Raji (cell line): Measurements from ENCODE around the gene CCM2.
A peak's percentile ranks its signal among the peaks of the same experiment; 100 is the strongest.

Experiments used
- POLR2A ChIP-seq: IDR thresholded peaks from 2 replicates; pipeline ENCODE4 v1.6.1; 2011; ENCODE audit warnings: low read depth, low read length, control low read depth; ENCODE audit not compliant: insufficient read depth

CCM2 gene

DNA sequence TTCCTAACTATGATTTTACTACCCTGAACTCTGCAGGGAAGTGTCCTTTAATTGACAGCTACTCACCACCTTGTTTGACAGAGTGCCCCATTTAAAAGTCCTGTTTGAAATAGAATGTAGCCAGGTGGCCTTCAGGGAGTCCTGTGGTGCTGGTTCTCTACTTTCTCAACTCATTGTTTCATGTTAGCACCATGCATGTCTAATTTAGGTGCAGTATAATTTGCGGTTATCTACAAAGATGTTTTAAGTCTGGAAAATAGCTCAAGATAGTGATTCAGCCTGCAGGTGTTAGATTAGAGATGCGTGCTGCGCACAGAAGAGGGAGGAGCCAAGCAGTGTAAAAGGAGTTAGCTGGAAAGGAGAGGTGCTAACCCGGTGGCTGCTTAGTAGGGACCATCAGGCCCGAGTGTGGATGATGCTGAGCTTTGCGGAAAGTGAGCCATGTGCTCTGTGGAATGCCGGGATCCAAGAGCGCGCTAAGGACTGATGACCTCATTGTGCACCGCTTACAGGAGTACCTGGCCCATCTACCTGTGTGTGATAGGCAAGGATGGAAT is 1.2 kb downstream of the CCM2 start:
- peak; percentile 63 for TF ChIP-seq POLR2A

DNA sequence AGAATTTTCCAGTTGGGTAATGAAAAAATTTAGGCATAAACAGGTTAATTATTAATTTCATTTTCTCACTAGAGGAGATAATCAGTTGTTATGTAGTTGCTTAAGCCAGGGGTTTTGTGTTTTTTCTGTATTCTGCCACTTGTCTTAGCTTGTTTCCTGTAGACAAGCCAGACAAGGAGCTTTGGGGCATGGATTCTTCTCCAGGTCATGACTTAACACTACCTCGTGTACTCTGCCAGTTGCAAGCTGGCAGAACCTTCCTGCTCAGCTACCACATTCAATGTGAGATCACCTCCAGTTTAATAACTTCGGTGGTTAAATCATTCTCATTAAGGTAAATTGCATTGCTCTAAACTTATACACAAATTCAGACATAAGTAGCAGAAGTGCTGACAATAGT is 1.8 kb downstream of the CCM2 start:
- no peak for TF ChIP-seq POLR2A

DNA sequence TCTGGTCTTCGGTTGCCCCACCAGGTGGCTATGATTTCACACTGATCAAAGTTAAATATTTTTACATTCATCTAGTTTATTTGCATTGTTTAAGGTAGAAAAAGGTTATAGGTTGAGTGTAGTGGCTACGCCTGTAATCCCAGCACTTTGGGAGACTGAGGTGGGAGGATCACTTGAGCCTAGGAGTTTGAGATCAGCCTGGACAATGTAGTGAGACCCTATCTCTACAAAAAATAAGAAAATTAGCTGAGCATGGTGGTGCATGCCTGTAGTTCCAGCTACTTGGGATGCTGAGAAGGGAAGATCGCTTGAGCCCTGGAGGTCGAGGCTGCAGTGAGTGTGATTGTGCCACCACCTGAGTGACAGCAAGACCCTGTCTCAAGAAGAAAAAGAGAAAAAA is 3.8 kb downstream of the CCM2 start:
- TF ChIP-seq POLR2A: no peak

DNA sequence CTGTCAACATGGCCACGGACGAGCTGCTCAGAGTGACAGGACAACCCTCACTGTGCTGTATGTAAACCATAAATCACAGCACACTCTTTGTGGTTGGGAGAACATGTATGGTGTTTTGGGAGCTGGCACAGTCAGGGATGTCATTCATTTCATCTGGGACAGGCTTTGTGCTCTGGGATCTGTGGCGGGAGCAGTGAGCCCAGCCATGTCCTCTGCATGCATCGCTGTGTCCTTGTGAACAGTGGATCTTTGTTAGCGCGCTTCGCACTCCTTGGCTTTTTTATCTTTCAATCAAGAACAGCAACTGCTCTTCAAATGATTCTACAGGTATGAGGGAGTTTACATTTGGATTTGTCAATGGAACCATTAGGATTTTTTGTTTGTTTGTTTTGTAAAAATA is 7.1 kb downstream of the CCM2 start:
- TF ChIP-seq POLR2A: no peak

DNA sequence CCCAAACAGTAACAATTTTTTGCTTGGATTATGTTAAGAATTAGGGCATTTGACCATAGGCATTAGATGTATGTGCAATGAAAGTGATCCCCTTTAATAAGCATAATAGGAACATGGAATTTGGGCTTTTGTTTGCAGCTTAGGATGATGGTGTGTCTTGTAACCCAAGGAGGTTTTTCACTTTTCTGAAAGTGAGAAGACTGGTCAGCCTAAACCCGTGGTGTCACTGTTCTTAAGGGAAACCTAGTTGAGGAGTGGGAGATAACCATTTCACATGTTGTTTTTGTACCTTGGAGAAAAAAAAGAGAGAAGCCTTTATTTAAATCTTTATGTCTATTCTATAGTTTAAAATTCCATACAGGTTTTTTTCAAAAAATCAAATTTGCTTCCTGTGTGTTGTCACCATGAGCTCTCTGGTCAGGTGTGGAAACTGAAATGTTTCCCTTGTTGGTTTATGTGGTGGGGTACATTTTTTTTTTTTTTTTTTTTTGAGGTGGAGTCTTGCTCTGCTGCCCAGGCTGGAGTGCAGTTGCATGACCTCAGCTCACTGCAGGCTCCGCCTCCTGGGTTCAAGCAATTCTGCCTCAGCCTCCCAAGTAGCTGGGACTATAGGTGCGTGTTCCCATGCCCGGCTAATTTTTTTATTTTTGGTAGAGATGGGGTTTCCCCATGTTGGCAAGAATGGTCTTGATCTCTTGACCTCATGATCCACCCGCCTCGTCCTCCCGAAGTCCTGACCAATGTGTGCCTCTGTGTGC is 7.7 kb downstream of the CCM2 start:
- no peak for TF ChIP-seq POLR2A

DNA sequence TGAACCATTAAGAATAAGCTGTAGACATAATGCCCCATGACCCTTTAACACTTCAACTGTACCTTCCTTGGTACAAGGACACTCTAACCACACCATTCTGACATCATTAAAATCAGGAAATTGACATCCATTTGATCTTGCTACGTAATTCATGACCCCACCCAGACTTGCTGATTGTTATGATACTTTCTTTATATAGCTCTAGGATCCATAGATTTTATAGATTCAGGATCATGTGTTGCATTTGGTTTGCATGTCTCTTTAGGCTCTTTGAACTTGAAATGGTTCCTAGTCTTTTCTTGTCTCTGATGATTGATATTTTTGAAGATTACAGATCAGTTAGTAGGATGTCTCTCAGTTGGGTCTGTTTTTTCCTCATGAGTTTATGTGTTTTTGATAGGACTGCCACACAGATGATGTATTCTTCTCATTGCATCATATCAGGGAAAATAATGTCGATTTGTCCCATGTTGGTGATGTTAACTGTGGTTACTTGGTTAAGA is 13.5 kb downstream of the CCM2 start:
- no peak for TF ChIP-seq POLR2A

DNA sequence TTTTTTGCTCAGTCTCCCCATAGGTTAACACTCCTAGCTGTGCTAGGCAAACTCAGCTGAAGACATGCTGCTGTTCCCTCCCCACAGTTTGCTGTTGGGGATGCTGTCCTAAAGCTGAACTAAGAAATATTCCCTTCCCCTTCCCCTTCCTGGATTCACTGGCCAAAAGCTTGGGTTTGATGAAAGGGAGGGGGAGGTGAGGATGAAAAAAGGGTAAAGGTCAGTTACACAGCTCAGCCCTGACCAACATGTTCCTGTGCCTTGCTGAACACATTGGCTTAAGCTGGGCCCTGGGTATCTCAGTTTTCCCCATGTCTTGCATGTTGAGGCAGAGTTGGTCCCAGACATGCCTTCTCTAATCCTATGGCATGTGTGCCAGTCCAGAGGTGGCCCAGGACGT is 15.3 kb downstream of the CCM2 start:
- no peak for TF ChIP-seq POLR2A

DNA sequence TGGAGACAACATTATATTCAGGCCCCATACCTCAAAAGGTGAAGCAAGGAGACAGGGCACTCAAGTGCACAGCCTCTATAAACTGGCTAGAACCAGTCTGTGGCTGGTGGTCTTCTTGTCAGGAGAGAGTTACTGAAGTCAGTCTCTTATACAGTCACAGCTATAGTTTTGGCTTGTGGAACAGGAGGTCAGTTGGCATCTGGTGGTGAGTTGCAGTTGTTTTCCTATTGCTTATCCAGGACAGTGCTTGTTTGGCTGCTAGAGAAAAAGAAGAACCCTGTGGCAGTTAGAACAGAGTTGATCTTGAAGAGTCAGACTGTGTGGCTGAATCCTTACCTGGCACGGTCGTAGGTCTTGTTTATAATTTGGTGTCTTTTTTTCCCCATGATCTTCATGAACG is 17.3 kb downstream of the CCM2 start:
- no peak for TF ChIP-seq POLR2A

DNA sequence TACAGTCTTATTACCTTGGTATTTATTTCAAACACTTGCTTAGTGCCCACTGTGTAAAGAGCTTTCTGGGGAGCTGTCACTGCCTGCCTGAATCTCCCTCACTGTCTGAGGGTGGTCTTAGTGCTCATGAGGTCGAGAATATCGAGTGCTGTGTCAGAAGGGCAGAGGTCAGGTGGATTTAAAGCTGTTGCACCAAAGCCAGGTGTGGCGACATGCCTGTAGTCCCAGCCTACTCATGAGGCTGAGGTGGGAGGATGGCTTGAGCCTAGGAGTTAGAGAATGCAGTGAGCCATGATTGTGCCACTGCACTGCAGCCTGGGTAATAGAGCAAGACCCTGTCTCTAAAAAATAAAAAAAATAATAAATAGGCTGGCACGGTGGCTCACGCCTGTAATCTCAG is 20.9 kb downstream of the CCM2 start:
- TF ChIP-seq POLR2A: no peak

DNA sequence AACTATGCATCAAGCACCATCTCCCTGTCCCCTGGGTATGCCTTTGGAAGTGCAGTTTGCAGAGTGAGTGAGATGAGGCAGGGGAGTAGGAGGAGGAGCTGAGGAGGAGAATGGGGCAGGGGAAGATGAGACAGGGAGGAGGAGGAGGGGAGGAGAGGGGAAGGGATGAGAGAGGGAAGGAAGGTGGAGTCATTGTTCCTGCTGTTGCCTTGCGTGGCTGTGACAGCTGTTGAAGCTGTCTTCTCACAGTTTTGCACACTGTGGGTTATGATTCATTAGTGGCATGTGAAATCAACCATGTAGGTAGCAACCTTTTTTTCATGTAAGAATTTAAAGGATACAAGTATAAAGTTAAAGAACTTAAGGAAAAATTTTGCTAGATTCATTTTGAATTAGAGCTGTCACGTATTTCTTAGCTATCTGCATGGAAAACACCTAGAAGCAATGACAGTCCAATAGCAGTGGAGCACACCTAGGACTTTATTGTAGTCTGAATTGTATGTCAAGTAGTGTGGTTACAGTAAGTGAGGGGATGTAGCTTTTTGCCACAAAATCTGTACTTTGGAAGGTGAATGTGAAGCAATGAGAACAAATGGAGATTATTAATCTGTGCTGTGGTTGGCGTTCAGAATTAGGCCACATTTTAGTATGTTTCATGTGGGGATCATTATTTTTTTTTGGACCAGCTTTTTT is 21.7 kb downstream of the CCM2 start:
- TF ChIP-seq POLR2A: no peak

DNA sequence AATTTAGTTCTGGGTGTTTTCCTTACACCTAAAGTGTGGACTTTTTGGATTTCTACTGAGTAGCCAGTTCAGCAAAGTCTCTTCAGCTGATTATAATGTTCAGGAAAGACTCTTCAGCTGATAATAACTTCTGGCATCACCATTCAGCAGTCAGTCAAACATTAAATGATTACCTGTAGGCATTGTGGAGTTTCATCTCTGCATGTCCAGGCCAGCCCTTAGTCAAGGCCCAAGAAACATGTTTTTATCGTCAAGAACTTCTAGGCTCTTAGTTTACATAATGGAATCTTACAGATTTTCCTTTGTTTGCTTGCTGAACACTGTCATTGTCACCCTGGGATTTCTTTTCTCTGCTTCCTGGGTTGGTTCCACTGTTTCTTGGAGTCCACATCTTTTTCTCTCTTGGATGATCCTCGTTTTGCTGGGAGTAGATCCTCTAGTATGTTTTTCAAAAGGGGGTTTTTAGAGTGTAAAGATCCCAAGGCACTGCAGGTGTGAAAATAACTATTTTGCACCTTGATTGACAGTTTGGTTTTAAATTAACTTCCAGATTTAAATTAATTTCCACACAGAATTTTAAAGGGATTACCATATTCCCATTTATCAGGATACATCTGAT is 24.2 kb downstream of the CCM2 start:
- no peak for TF ChIP-seq POLR2A

DNA sequence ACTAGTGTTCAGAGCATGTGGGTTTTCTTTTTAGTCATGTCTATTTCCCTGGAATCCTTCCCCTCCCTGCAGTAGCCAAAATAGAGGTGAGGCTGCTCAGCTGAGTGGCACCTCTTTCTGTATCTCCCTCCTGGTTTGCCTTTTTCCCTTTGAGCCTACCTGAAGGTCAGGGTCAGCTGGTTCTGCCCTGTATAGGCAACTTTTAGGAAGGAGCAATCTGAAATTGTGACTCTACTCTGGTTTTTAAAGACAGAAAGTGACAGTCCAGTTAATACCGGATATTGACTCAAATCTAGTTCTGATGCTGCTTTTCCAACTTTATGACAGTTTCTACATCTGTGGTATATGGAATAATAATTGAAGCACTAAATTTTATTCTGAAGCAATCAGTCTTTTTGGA is 26.0 kb downstream of the CCM2 start:
- no peak for TF ChIP-seq POLR2A

DNA sequence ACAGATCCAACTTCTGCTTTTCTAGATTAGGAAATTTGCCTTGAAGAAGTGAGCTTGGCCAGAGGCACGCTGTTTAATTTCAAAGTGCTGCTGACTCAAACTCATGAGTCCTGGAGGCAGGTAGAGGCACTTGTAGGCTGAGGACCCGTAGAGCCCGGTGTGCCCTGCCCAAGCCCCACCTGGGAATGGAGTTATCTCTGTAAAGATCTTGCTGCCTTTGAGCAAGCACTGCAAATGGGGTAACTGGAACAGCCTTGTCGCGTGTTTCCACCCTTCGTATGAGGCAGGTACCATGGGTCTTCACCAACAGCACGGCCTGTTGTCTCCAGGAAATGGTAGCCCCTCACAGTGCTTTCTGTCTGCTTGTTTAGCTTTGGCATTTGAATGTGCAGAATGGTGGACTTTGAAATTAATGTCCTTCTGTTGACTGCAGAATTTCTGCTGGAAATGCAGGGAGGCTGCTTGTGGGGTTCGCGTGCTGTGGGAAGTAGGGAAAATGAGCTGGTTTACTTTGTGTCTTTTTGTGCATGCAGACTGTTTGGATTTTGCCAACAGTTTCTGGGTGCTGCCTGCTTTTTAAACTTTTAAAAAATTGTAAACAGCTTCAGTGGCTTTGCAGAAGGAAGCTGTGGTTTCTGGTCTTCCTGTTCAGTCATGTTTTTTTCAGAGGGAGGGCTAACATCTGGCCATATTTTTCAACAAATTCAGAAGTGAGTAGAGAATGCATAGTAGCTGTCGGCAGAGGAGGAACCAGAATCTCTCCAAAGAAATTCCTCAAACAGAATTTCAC is 27.2 kb downstream of the CCM2 start:
- TF ChIP-seq POLR2A: peak; percentile 26; the same call in 1 of the 2 replicates

DNA sequence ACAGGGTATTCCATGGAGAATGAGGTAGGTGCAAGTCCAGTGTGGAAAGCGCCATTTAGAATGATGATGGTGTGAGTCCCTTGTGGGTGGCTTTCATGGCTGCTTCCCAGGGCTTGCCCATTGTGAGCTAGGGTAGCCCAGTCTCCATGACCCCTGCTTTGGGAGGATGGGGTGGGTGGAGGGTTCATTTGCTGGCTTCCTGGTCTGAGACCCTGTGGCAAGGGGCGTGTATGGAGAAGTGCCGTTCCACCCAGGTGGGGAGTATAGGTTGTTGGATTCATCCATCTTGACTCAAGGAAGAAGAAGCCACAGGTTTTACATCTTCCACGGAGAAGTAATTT is 27.7 kb downstream of the CCM2 start:
- no peak for TF ChIP-seq POLR2A
